AG04450 (cell line): ENCODE measurements around the gene TMEM272. TPM values are rescaled to one million over a fixed set of nuclear protein-coding genes. Genes with fewer than 3 reads are reported as not detected.

Experiments
- CTCF ChIA-PET: fragments of 300-600, 350-600 bp; formaldehyde crosslinking; extraction: SDS; loops from one replicate; lab custom pipeline; 2022; ENCODE audit warnings: antibody characterized with exemption, inconsistent platforms; lab: Charles Lee
- POLR2A ChIA-PET: fragments of 350-600 bp; formaldehyde crosslinking; extraction: SDS; loops from one replicate; lab custom pipeline; 2021; ENCODE audit warnings: antibody characterized with exemption, inconsistent platforms; lab: Yijun Ruan, JAX
- DNase-seq: peaks from one replicate; pipeline ENCODE4 v3.0.0-alpha.2; 2011; ENCODE audit warnings: low read depth, low spot score
- H3K27ac ChIP-seq: one replicate; pipeline ENCODE4 v1.5.1; 2012; ENCODE audit warnings: low read depth, low read length, control low read depth
- H3K27me3 ChIP-seq: one replicate; pipeline ENCODE4 v1.6.0; 2012; ENCODE audit warnings: low read length; ENCODE audit not compliant: control insufficient read depth, insufficient read depth
- H3K4me3 ChIP-seq: 2 replicates; pipeline ENCODE4 v1.5.1; 2011; ENCODE audit warnings: mild to moderate bottlenecking, low read depth, low read length, control low read depth
- H3K9me3 ChIP-seq: 2 replicates; pipeline ENCODE4 v1.5.1; 2012; ENCODE audit warnings: low read length; ENCODE audit not compliant: control insufficient read depth, insufficient read depth
- polyA plus RNA-seq: library from polyadenylated mRNA; depleted of rRNA; stranded (reverse); fragments of >200 nt; gene quantifications from 2 replicates; pipeline ENCODE4 v1.2.3, GENCODE V29; 2011; rRNA removed
- TF ChIP-seq, protein P1 (sequence below): IDR thresholded peaks from 2 replicates; pipeline ENCODE4 v1.5.1; 2011; ENCODE audit warnings: low read depth, low read length, control low read depth, inconsistent platforms

TMEM272 gene
- polyA plus RNA-seq, 1 experiment: not detected

- no peak for DNase-seq
- peak overlapping the region; percentile 39 for H3K4me3 ChIP-seq
- POLR2A ChIA-PET: interaction anchor here (0.6 to 1.7 kb wide), 3 partner anchors 118 to 312 kb away, joined by 4 to 15 read pairs (median 9); partner anchors contain the start of gene INTS6
Measured at GRCh38 chr13:51765142-51765515, 79.8 kb downstream of the TMEM272 start.

DNA sequence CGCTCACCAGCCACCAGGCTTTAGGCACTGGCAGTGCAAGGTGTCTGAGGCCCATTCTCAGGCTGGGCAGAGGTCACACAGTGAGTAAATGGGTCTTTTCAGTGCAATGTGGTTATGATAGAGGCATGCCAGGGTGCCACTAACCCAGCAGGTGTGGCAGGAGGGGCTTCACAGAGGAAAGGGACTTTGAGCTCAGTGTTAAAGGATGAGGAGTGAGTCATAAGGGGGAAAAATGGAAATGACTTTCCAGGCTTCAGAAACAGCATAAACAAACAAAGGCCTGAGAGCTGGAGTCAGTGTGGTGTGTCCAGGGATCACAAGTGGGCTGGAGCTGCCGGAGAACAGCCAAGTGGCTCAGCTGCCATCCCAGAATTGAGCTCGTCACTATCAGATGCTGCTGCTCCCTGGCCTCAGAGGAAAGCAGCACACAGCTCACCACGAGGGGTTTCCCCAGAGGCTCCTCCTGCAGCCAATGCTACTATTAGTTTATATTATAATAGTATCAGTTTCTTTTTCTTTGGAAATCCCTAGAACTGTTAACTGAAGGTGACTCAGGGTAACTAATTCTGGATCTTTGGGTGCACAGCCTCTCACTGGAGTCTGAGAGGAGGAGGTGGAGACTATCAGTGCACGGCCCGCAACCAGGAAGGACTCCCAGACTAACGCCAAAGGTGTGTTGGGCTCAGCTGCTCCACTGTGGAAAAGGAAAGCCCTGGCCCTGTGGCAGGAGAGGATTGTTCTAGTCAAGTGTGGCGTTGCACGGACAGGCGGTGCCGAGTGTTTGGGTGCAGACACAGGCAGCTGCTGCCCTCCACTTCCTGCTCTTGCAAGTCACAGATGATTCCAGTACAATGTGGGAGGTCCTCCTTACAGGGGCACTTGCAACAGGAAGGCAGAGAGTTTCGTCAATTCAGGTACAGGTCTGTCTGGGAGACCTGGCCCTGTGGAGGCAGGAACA lies 80.5 kb downstream of the TMEM272 start:
- peak; percentile 77 for DNase-seq
- ChIA-PET POLR2A (interaction anchor here (0.6 to 1.7 kb wide), 7 partner anchors 22 to 311 kb away, joined by 3 to 15 read pairs (median 4); partner anchors contain the start of gene INTS6), CTCF (interaction anchor here (0.6 to 1.5 kb wide), 6 partner anchors 22 to 429 kb away, joined by 3 to 5 read pairs (median 3); no protein-coding TSS in a partner anchor)
- peak overlapping the region; percentile 39 for H3K4me3 ChIP-seq
- H3K9me3 ChIP-seq: no peaks in the 10 kb centered on the region; the same call in 1 of the 2 replicates
- peak overlapping the region; percentile 83 for H3K27ac ChIP-seq
- no peaks in the 10 kb centered on the region for H3K27me3 ChIP-seq
- TF ChIP-seq, protein P1, sequence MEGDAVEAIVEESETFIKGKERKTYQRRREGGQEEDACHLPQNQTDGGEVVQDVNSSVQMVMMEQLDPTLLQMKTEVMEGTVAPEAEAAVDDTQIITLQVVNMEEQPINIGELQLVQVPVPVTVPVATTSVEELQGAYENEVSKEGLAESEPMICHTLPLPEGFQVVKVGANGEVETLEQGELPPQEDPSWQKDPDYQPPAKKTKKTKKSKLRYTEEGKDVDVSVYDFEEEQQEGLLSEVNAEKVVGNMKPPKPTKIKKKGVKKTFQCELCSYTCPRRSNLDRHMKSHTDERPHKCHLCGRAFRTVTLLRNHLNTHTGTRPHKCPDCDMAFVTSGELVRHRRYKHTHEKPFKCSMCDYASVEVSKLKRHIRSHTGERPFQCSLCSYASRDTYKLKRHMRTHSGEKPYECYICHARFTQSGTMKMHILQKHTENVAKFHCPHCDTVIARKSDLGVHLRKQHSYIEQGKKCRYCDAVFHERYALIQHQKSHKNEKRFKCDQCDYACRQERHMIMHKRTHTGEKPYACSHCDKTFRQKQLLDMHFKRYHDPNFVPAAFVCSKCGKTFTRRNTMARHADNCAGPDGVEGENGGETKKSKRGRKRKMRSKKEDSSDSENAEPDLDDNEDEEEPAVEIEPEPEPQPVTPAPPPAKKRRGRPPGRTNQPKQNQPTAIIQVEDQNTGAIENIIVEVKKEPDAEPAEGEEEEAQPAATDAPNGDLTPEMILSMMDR: 0 out of 2 replicates have a peak, but pooled peaks have one; percentile 6

More at GRCh38 chr13:51765142-51765515, 79.8 kb downstream of the TMEM272 start:
- no peaks in the 10 kb centered on the region; the same call in 1 of the 2 replicates for H3K9me3 ChIP-seq
- CTCF ChIA-PET: interaction anchor here (1.5 kb wide), 2 partner anchors 33 to 320 kb away, joined by 3 to 5 read pairs; no protein-coding TSS in a partner anchor
- H3K27me3 ChIP-seq: no peaks in the 10 kb centered on the region
- peak overlapping the region; percentile 83 for H3K27ac ChIP-seq
- TF ChIP-seq, protein P1: no peak

- ChIA-PET POLR2A (interaction anchor here (1.0 to 1.7 kb wide), 3 partner anchors 30 to 310 kb away, joined by 3 to 15 read pairs (median 6); partner anchors contain the start of gene INTS6), CTCF (interaction anchor here (0.6 to 1.5 kb wide), 5 partner anchors 21 to 428 kb away, joined by 3 to 5 read pairs (median 3); no protein-coding TSS in a partner anchor)
- Histone ChIP-seq H3K4me3 (no peak overlapping the region), H3K27ac (peak overlapping the region; percentile 11), H3K27me3 (no peaks in the 10 kb centered on the region), H3K9me3 (no peaks in the 10 kb centered on the region; the same call in 1 of the 2 replicates)
- TF ChIP-seq, protein P1: no peak
- DNase-seq: no peak
Measured at GRCh38 chr13:51763486-51763885, 81.5 kb downstream of the TMEM272 start.

Other genes starting within 250 kb of the TMEM272 start
- 3.7 and 4.6 TPM in 2 replicates for gene DHRS12, start 41.0 kb downstream of the TMEM272 start, polyA plus RNA-seq
- not detected in 2 replicates for gene CCDC70, start 16.8 kb upstream of the TMEM272 start, polyA plus RNA-seq
- 1.6 and 1.8 TPM in 2 replicates for gene ATP7B, start 166.3 kb upstream of the TMEM272 start, polyA plus RNA-seq
- gene ALG11, start 167.2 kb upstream of the TMEM272 start, polyA plus RNA-seq: 13.9 and 19.6 TPM in 2 replicates
- 13.2 and 18.0 TPM in 2 replicates for gene UTP14C, start 179.5 kb upstream of the TMEM272 start, polyA plus RNA-seq